Measurements from ENCODE around the gene TSPAN18.
A peak's percentile ranks its signal among the peaks of the same experiment; 100 is the strongest.

The TSPAN18 gene

DNA sequence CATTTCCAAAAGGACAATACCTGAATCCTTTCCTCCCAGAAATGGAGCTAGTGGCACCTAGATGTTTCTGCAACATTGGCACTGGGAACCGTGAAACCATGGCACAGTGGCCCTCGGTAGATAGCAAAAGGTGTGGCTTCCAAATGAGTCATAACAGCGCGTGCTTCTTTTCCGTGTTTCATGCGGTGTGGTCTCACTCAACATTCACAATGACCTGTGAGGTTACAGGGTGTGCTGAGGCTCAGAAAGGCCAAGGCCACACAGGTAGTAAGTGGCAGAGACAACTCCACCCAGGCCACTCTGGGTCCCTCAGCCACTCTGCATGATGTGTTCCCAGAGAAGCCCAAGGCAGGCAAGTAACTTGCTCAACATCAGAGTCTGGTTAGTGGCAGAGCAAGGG is 156.5 kb downstream of the TSPAN18 start:
- TF ChIP-seq, protein P1, sequence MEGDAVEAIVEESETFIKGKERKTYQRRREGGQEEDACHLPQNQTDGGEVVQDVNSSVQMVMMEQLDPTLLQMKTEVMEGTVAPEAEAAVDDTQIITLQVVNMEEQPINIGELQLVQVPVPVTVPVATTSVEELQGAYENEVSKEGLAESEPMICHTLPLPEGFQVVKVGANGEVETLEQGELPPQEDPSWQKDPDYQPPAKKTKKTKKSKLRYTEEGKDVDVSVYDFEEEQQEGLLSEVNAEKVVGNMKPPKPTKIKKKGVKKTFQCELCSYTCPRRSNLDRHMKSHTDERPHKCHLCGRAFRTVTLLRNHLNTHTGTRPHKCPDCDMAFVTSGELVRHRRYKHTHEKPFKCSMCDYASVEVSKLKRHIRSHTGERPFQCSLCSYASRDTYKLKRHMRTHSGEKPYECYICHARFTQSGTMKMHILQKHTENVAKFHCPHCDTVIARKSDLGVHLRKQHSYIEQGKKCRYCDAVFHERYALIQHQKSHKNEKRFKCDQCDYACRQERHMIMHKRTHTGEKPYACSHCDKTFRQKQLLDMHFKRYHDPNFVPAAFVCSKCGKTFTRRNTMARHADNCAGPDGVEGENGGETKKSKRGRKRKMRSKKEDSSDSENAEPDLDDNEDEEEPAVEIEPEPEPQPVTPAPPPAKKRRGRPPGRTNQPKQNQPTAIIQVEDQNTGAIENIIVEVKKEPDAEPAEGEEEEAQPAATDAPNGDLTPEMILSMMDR (IDR thresholded peaks at IDR 0.05; ENCODE audit: low read depth, low read length, missing control alignments), result no peak
- H3K36me3 ChIP-seq (replicated peaks), result no peaks in the 10 kb centered on the region
- no peak overlapping the region for H3K27ac ChIP-seq
- in situ Hi-C loops (cut with HindIII; ENCODE audit: low pct_ligation_motif_present, low sequenced_read_pairs), result no loop called here
- DNase-seq, result no peak
- H3K4me3 ChIP-seq (ENCODE audit: low read depth, low read length), result no peak overlapping the region
- H3K27me3 ChIP-seq (replicated peaks), result peaks cover 66% of the 10 kb centered on the region

DNA sequence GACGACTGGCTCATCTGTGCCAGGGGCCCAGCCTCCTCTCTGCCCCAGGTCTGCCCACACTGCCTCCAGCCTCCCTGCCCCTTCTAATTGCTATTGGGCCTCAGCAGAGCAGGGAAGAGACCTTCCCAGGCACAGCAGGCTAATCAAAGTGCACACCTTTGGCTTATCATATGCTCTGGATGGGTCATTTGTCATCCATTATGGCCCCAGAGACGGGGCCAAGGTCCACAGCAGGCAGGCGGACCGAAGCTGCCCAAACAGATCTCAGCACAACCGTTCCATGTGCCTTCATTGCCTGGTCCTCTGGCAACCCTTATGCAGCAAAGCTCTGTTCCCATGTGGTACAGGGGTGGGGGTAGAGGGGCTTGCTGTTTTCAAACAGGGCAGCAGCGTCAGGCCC is 157.3 kb downstream of the TSPAN18 start:
- TF ChIP-seq, protein P1 (IDR thresholded peaks at IDR 0.05; ENCODE audit: low read depth, low read length, missing control alignments), result no peak
- in situ Hi-C loops (cut with HindIII; ENCODE audit: low pct_ligation_motif_present, low sequenced_read_pairs), result no loop called here
- H3K36me3 ChIP-seq (replicated peaks), result no peaks in the 10 kb centered on the region
- no peak overlapping the region for H3K4me3 ChIP-seq (ENCODE audit: low read depth, low read length)
- H3K27ac ChIP-seq, result no peak overlapping the region
- peaks cover 62% of the 10 kb centered on the region for H3K27me3 ChIP-seq (replicated peaks)
- DNase-seq, result no peak

GRCh38 chr11:44885065-44885810 is 158.5 kb downstream of the TSPAN18 start:
- DNase-seq, result no peak
- in situ Hi-C loops (cut with HindIII; ENCODE audit: low pct_ligation_motif_present, low sequenced_read_pairs), result no loop called here
- TF ChIP-seq, protein P1 (IDR thresholded peaks at IDR 0.05; ENCODE audit: low read depth, low read length, missing control alignments), result no peak
- Histone ChIP-seq H3K27ac (no peak overlapping the region), H3K27me3 (replicated peaks) (peaks cover 57% of the 10 kb centered on the region), H3K4me3 (ENCODE audit: low read depth, low read length) (no peak overlapping the region), H3K36me3 (replicated peaks) (no peaks in the 10 kb centered on the region)

DNA sequence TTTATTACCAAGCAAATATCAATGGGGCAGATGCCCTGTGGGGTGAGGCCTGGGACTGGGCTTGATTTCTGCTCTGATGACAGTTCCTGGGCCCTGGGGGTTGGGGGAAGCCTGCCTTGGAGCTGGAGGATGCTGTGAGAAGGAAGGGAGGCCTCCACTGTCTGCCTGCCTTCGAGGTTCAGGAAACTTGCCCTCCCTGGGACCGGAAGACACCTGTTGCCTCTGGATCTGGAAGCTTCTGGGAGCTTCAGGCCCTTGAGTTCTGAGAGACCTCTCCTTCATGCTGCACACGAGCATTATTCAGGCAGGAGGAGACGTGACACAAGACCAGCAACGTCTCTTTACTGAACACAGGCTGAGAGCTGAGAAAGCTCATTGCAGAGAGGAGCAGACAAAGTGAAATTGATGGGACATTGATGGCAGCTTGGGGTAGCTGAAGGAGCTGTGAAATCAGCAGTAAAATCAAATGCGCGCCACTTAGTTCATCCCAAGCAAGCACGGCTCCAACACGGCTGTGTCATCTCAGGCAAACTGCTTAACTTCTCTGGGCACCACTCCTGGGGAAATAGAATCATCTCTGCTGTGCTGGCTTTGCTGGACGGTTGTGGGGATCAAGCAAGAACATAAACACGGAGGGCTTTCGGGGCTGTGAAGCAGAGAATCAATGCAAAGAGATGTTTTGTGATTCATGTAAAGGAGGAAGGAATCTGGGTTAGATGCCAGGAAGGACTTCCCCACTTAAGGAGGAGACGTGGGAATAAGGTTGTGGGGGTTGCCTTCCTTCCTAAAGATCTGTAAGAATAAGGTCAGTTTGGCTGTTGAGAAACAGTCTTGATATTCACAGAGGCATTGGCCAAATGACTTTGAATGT is 159.4 kb downstream of the TSPAN18 start:
- TF ChIP-seq, protein P1 (IDR thresholded peaks at IDR 0.05; ENCODE audit: low read depth, low read length, missing control alignments), result no peak
- in situ Hi-C loops (cut with HindIII; ENCODE audit: low pct_ligation_motif_present, low sequenced_read_pairs), result no loop called here
- H3K27ac ChIP-seq, result no peak overlapping the region
- DNase-seq, result no peak
- H3K36me3 ChIP-seq (replicated peaks), result no peaks in the 10 kb centered on the region
- H3K27me3 ChIP-seq (replicated peaks), result peaks cover 50% of the 10 kb centered on the region
- H3K4me3 ChIP-seq (ENCODE audit: low read depth, low read length), result no peak overlapping the region

DNA sequence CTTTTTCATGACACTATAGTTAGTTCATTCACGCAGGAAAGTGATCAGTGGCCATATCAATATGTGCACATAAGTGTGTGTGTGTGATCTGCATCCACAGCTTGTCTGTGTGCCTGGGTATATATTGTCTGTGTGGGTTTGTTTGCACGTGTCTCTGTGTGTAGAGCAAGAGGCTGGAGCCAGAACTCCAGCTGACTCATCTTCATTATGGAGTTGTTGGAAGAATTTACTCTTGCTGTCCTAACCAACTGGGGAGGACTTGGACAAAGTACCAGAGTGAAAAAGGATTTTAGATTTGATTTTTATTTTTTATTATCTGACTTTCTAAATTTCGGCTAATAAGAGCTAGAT is 160.0 kb downstream of the TSPAN18 start:
- H3K4me3 ChIP-seq (ENCODE audit: low read depth, low read length), result no peak overlapping the region
- H3K27ac ChIP-seq, result no peak overlapping the region
- H3K27me3 ChIP-seq (replicated peaks), result peaks cover 53% of the 10 kb centered on the region
- peak; percentile 23 for DNase-seq
- TF ChIP-seq, protein P1 (IDR thresholded peaks at IDR 0.05; ENCODE audit: low read depth, low read length, missing control alignments), result no peak
- in situ Hi-C loops (cut with HindIII; ENCODE audit: low pct_ligation_motif_present, low sequenced_read_pairs), result no loop called here
- no peaks in the 10 kb centered on the region for H3K36me3 ChIP-seq (replicated peaks)

Data from brain microvascular endothelial cell (primary cell).